ENCODE measurements around the gene LMBR1.
"Not testable (repeated sequence)": the region's sequence is repeated elsewhere in the genome, so short reads cannot be mapped to it uniquely, and the experiment has no call there.

Gene LMBR1

GRCh38 chr7:156843582-156843981 is 49.4 kb downstream of the LMBR1 start:
- not testable (repeated sequence) for DNase-seq

GRCh38 chr7:156843157-156843556 is 49.8 kb downstream of the LMBR1 start:
- DNase-seq, result no peak

- no peak for DNase-seq
Observed at GRCh38 chr7:156842740-156843140, 50.2 kb downstream of the LMBR1 start.

GRCh38 chr7:156842317-156842716 is 50.7 kb downstream of the LMBR1 start:
- DNase-seq, result no peak

- DNase-seq, result no peak
Observed at GRCh38 chr7:156841497-156841896, 51.5 kb downstream of the LMBR1 start.

- DNase-seq, result no peak
Observed at GRCh38 chr7:156840134-156840533, 52.8 kb downstream of the LMBR1 start.

GRCh38 chr7:156836443-156836842 is 56.5 kb downstream of the LMBR1 start:
- DNase-seq, result no peak

GRCh38 chr7:156834462-156834861 is 58.5 kb downstream of the LMBR1 start:
- no peak for DNase-seq

- peak; percentile 41 for DNase-seq
Observed at GRCh38 chr7:156833312-156833711, 59.7 kb downstream of the LMBR1 start.

GRCh38 chr7:156832195-156832877 is 60.6 kb downstream of the LMBR1 start:
- no peak for DNase-seq

GRCh38 chr7:156829669-156830336 is 63.2 kb downstream of the LMBR1 start:
- DNase-seq, result no peak

GRCh38 chr7:156827587-156828203 is 65.3 kb downstream of the LMBR1 start:
- no peak for DNase-seq

- no peak for DNase-seq
Observed at GRCh38 chr7:156823435-156823834, 69.5 kb downstream of the LMBR1 start.

GRCh38 chr7:156820445-156821063 is 72.4 kb downstream of the LMBR1 start:
- DNase-seq, result no peak

GRCh38 chr7:156819733-156820295 is 73.2 kb downstream of the LMBR1 start:
- peak; percentile 50 for DNase-seq

- DNase-seq, result no peak
Observed at GRCh38 chr7:156818133-156818532, 74.8 kb downstream of the LMBR1 start.

- peak; percentile 26 for DNase-seq
Observed at GRCh38 chr7:156816943-156817572, 75.9 kb downstream of the LMBR1 start.

- DNase-seq, result no peak
Observed at GRCh38 chr7:156811706-156812105, 81.3 kb downstream of the LMBR1 start.

- DNase-seq, result not testable (repeated sequence)
Observed at GRCh38 chr7:156803656-156804055, 89.3 kb downstream of the LMBR1 start.

- DNase-seq, result no peak
Observed at GRCh38 chr7:156802214-156802613, 90.8 kb downstream of the LMBR1 start.

- DNase-seq, result no peak
Observed at GRCh38 chr7:156795415-156795814, 97.6 kb downstream of the LMBR1 start.

GRCh38 chr7:156793334-156793733 is 99.6 kb downstream of the LMBR1 start:
- no peak for DNase-seq

GRCh38 chr7:156792611-156793010 is 100.4 kb downstream of the LMBR1 start:
- no peak for DNase-seq

Data from NCI-H82 (cell line).